H9 (cell line): ENCODE measurements around the gene RMC1. TPM values are rescaled to one million over a fixed set of nuclear protein-coding genes. Genes with fewer than 3 reads are reported as not detected.

Experiments used
- DNase-seq: peaks from one replicate; pipeline ENCODE4 v3.0.0-alpha.2; 2017
- H2AFZ ChIP-seq: one replicate; pipeline ENCODE4 v1.6.1; 2013; ENCODE audit warnings: mild to moderate bottlenecking, low read length, control low read depth, moderate library complexity
- H2AK5ac ChIP-seq: 2 replicates; pipeline ENCODE4 v1.6.1; 2013; ENCODE audit warnings: low read length, control low read depth, mixed read lengths; ENCODE audit not compliant: insufficient read length
- H2BK120ac ChIP-seq: one replicate; pipeline ENCODE4 v1.6.1; 2013; ENCODE audit warnings: low read depth, mild to moderate bottlenecking, low read length, control low read depth, inconsistent platforms; ENCODE audit not compliant: poor library complexity, severe bottlenecking
- H2BK12ac ChIP-seq: 2 replicates; pipeline ENCODE4 v1.6.1; 2013; ENCODE audit warnings: low read length, control low read depth, mixed read lengths, low read depth; ENCODE audit not compliant: insufficient read length
- H2BK15ac ChIP-seq: 2 replicates; pipeline ENCODE4 v1.6.1; 2013; ENCODE audit warnings: low read depth, low read length, control low read depth
- H2BK20ac ChIP-seq: one replicate; pipeline ENCODE4 v1.6.1; 2013; ENCODE audit warnings: low read depth, mild to moderate bottlenecking, low read length, control low read depth, inconsistent platforms; ENCODE audit not compliant: poor library complexity, severe bottlenecking
- H2BK5ac ChIP-seq: 2 replicates; pipeline ENCODE4 v1.6.1; 2013; ENCODE audit warnings: low read length, control low read depth, mixed read lengths; ENCODE audit not compliant: insufficient read length
- H3K14ac ChIP-seq: 2 replicates; pipeline ENCODE4 v1.6.1; 2013; ENCODE audit warnings: low read length, control low read depth; ENCODE audit not compliant: insufficient read depth
- H3K18ac ChIP-seq: 2 replicates; pipeline ENCODE4 v1.6.1; 2013; ENCODE audit warnings: low read depth, mild to moderate bottlenecking, mixed read lengths, low read length, control low read depth; ENCODE audit not compliant: insufficient read length
- H3K23ac ChIP-seq: 2 replicates; pipeline ENCODE4 v1.6.1; 2013; ENCODE audit warnings: low read length, control low read depth, mixed read lengths, low read depth; ENCODE audit not compliant: insufficient read length
- H3K23me2 ChIP-seq: 2 replicates; pipeline ENCODE4 v1.6.1; 2013; ENCODE audit warnings: low read depth, mild to moderate bottlenecking, mixed read lengths, low read length, control low read depth; ENCODE audit not compliant: insufficient read length, poor library complexity, severe bottlenecking
- H3K27ac ChIP-seq: 2 replicates; pipeline ENCODE4 v1.5.1; 2013; ENCODE audit warnings: low read length, control low read depth, mixed read lengths, low read depth; ENCODE audit not compliant: insufficient read length
- H3K27me3 ChIP-seq: 2 replicates; pipeline ENCODE4 v1.6.1; 2013; ENCODE audit warnings: low read length, control low read depth, inconsistent platforms; ENCODE audit not compliant: insufficient read depth
- H3K4ac ChIP-seq: 2 replicates; pipeline ENCODE4 v1.6.1; 2013; ENCODE audit warnings: low read depth, mild to moderate bottlenecking, control low read depth, inconsistent platforms, low read length, moderate library complexity
- H3K4me1 ChIP-seq: 2 replicates; pipeline ENCODE4 v1.6.1; 2013; ENCODE audit warnings: low read length, control low read depth, inconsistent platforms; ENCODE audit not compliant: insufficient read depth
- H3K4me2 ChIP-seq: 2 replicates; pipeline ENCODE4 v1.6.1; 2013; ENCODE audit warnings: low read length, control low read depth, mixed read lengths; ENCODE audit not compliant: insufficient read length, insufficient read depth
- H3K56ac ChIP-seq: 2 replicates; pipeline ENCODE4 v1.6.1; 2013; ENCODE audit warnings: low read depth, mild to moderate bottlenecking, mixed read lengths, low read length, control low read depth; ENCODE audit not compliant: insufficient read length
- H3K79me1 ChIP-seq: 2 replicates; pipeline ENCODE4 v1.6.1; 2013; ENCODE audit warnings: low read depth, mild to moderate bottlenecking, moderate library complexity, low read length, control low read depth, inconsistent platforms; ENCODE audit not compliant: insufficient read depth, poor library complexity, severe bottlenecking
- H3K79me2 ChIP-seq: 2 replicates; pipeline ENCODE4 v1.6.1; 2013; ENCODE audit warnings: low read length, control low read depth, inconsistent platforms; ENCODE audit not compliant: insufficient read depth
- H3K9ac ChIP-seq: 2 replicates; pipeline ENCODE4 v1.6.1; 2013; ENCODE audit warnings: low read length, control low read depth, mixed read lengths; ENCODE audit not compliant: insufficient read length; ENCODE audit errors: extremely low read depth
- H3K9me3 ChIP-seq: one replicate; pipeline ENCODE4 v1.6.1; 2013; ENCODE audit warnings: low read depth, low read length, inconsistent platforms; ENCODE audit not compliant: control insufficient read depth
- H3T11ph ChIP-seq: one replicate; pipeline ENCODE4 v1.6.1; 2013; ENCODE audit warnings: mild to moderate bottlenecking, low read length, control low read depth, inconsistent platforms
- H4K20me1 ChIP-seq: one replicate; pipeline ENCODE4 v1.6.1; 2013; ENCODE audit not compliant: control insufficient read depth, insufficient read length, insufficient read depth
- H4K5ac ChIP-seq: 2 replicates; pipeline ENCODE4 v1.6.1; 2013; ENCODE audit warnings: low read depth, mild to moderate bottlenecking, mixed read lengths, low read length, control low read depth; ENCODE audit not compliant: insufficient read length
- H4K8ac ChIP-seq: replicated peaks from 2 replicates; pipeline ENCODE4 v1.6.1; 2013; ENCODE audit warnings: low read length, control low read depth, mixed read lengths, low read depth; ENCODE audit not compliant: insufficient read length
- H4K91ac ChIP-seq: 2 replicates; pipeline ENCODE4 v1.6.1; 2013; ENCODE audit warnings: low read depth, mild to moderate bottlenecking, moderate library complexity, mixed read lengths, low read length, control low read depth; ENCODE audit not compliant: insufficient read length
- H3K27ac Mint-ChIP-seq, 3 experiments: 2 replicates in 2 of 3; 3 replicates in 1 of 3; pipeline ENCODE4 v1.8.0; 2020 to 2021; ENCODE audit warnings: mixed read lengths in 3 of 3, mild to moderate bottlenecking in 1 of 3, moderate library complexity in 1 of 3
- H3K27me3 Mint-ChIP-seq: 2 replicates; pipeline ENCODE4 v1.8.0; 2021; ENCODE audit warnings: low read depth, mild to moderate bottlenecking, moderate library complexity, mixed read lengths
- H3K36me3 Mint-ChIP-seq, 3 experiments: 2 replicates in 2 of 3; 3 replicates in 1 of 3; pipeline ENCODE4 v1.8.0; 2020 to 2021; ENCODE audit warnings: low read depth in 3 of 3, mixed read lengths in 3 of 3; ENCODE audit not compliant: insufficient read depth in 1 of 3
- H3K4me1 Mint-ChIP-seq, 2 experiments: 2 replicates each; pipeline ENCODE4 v1.8.0; 2020; ENCODE audit warnings: mixed read lengths in 2 of 2
- H3K4me3 Mint-ChIP-seq, 2 experiments: 2 replicates in 1 of 2; 3 replicates in 1 of 2; pipeline ENCODE4 v1.8.0; 2020 to 2021; ENCODE audit warnings: mild to moderate bottlenecking in 2 of 2, mixed read lengths in 2 of 2, moderate library complexity in 1 of 2
- H3K9me3 Mint-ChIP-seq, 2 experiments: 2 replicates in 1 of 2; 3 replicates in 1 of 2; pipeline ENCODE4 v1.8.0; 2020; ENCODE audit warnings: mild to moderate bottlenecking in 2 of 2, mixed read lengths in 2 of 2, moderate library complexity in 1 of 2
- WGBS: extraction: QIAGEN DNeasy Blood & Tissue Kit; methylation state at CpG from one replicate; pipeline ENCODE4 v1.1.7; 2013; ENCODE audit warnings: missing lambda C conversion rate, low lambda C conversion rate, mixed read lengths; ENCODE audit not compliant: insufficient read length; ENCODE audit errors: extremely low coverage; 5-methylcytosine and 5-hydroxymethylcytosine counted together
- total RNA-seq: library from RNA; stranded (reverse); gene quantifications from 2 replicates; pipeline ENCODE4 v1.2.1, GENCODE V29; 2021
- TF ChIP-seq, protein P1 (sequence below): fragments of 200-600 bp; sonication (generic); conservative IDR thresholded peaks from 3 replicates; pipeline ENCODE4 v1.8.0; 2021; ENCODE audit warnings: antibody characterized with exemption, mild to moderate bottlenecking

The RMC1 gene
- total RNA-seq, 1 experiment from 2014 or later, result 21.3 TPM

DNA sequence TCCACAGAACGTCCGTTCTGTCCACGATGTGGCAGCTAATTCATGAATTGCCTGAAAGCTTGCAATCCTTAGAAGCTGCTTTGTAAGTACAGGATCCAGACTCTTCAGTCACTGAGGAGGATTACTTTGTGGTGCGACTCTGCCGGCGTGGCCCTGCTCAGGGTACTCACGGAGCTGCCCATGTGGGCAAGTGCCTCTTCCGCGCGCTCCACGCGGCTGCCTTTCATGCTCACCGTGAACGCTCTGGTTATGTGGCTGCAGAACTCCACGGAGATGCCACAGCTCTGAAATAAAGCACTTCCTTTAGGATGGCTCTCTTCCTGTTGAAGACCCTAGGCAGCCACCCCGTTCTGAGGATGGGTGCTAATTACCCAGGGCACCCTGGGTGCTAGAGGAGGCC is 31.0 kb downstream of the RMC1 start:
- H3K9ac ChIP-seq, result no peak overlapping the region
- no peak overlapping the region for H2AFZ ChIP-seq
- no peak overlapping the region for H2BK5ac ChIP-seq
- DNase-seq, result no peak
- no peak overlapping the region for H2AK5ac ChIP-seq
- H3K4me1 ChIP-seq, result no peaks in the 10 kb centered on the region
- H3K4me1 Mint-ChIP-seq, result no peaks in the 10 kb centered on the region
- no peak overlapping the region for H3K23ac ChIP-seq
- H3K27me3 Mint-ChIP-seq, result no peaks in the 10 kb centered on the region
- no peak overlapping the region for H3K18ac ChIP-seq
- H3K9me3 Mint-ChIP-seq, result no peaks in the 10 kb centered on the region
- no CpG with 5 or more reads among the region's 16 CpGs for WGBS
- no peak overlapping the region for H3K4me2 ChIP-seq
- H3K4ac ChIP-seq, result no peak overlapping the region
- no peaks in the 10 kb centered on the region for H3K23me2 ChIP-seq
- no peak overlapping the region for H3K27ac ChIP-seq
- H3K27me3 ChIP-seq, result no peaks in the 10 kb centered on the region
- H2BK15ac ChIP-seq, result no peak overlapping the region
- no peak overlapping the region for H2BK120ac ChIP-seq
- no peak overlapping the region for H4K8ac ChIP-seq
- no peaks in the 10 kb centered on the region for H3K79me1 ChIP-seq
- H3K4me3 Mint-ChIP-seq, result no peak overlapping the region
- H3K14ac ChIP-seq, result no peak overlapping the region
- H3K27ac Mint-ChIP-seq, result no peak overlapping the region
- no peak overlapping the region for H3K56ac ChIP-seq
- H4K91ac ChIP-seq, result no peak overlapping the region
- no peaks in the 10 kb centered on the region for H4K20me1 ChIP-seq
- H3K36me3 Mint-ChIP-seq, result peaks cover 27 to 97% (median 90%) of the 10 kb centered on the region in 3 experiments; a peak in 6 of 7 replicates
- no peaks in the 10 kb centered on the region for H3K9me3 ChIP-seq
- H3T11ph ChIP-seq, result no peak overlapping the region
- no peak overlapping the region for H2BK12ac ChIP-seq
- no peak overlapping the region for H4K5ac ChIP-seq
- no peaks in the 10 kb centered on the region for H3K79me2 ChIP-seq
- TF ChIP-seq, protein P1, sequence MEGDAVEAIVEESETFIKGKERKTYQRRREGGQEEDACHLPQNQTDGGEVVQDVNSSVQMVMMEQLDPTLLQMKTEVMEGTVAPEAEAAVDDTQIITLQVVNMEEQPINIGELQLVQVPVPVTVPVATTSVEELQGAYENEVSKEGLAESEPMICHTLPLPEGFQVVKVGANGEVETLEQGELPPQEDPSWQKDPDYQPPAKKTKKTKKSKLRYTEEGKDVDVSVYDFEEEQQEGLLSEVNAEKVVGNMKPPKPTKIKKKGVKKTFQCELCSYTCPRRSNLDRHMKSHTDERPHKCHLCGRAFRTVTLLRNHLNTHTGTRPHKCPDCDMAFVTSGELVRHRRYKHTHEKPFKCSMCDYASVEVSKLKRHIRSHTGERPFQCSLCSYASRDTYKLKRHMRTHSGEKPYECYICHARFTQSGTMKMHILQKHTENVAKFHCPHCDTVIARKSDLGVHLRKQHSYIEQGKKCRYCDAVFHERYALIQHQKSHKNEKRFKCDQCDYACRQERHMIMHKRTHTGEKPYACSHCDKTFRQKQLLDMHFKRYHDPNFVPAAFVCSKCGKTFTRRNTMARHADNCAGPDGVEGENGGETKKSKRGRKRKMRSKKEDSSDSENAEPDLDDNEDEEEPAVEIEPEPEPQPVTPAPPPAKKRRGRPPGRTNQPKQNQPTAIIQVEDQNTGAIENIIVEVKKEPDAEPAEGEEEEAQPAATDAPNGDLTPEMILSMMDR, result no peak
- no peak overlapping the region for H2BK20ac ChIP-seq
